Cardiac fibroblast (primary cell): ENCODE results near the gene KISS1.

Experiments used
- DNase-seq, 2 donors: peaks; one replicate each; pipeline versions ENCODE4 v3.0.0 to v3.0.0-alpha.2; 2010; ENCODE audit warnings: low read depth in 2 of 2
- H3K4me3 ChIP-seq, 2 donors: replicated peaks in 1 of 2; 1 replicate in 1 of 2; 2 replicates in 1 of 2; pipeline ENCODE4 v1.5.1; 2011; ENCODE audit warnings: low read depth in 2 of 2, low read length in 2 of 2, mild to moderate bottlenecking in 2 of 2, moderate library complexity in 1 of 2
- TF ChIP-seq, protein P1 (sequence below): IDR thresholded peaks from one replicate; pipeline ENCODE4 v1.5.1; 2011; ENCODE audit warnings: low read depth, mild to moderate bottlenecking, low read length, inconsistent platforms

Gene KISS1

GRCh38 chr1:204224655-204225054 lies 28.4 kb upstream of the KISS1 start:
- TF ChIP-seq, protein P1, sequence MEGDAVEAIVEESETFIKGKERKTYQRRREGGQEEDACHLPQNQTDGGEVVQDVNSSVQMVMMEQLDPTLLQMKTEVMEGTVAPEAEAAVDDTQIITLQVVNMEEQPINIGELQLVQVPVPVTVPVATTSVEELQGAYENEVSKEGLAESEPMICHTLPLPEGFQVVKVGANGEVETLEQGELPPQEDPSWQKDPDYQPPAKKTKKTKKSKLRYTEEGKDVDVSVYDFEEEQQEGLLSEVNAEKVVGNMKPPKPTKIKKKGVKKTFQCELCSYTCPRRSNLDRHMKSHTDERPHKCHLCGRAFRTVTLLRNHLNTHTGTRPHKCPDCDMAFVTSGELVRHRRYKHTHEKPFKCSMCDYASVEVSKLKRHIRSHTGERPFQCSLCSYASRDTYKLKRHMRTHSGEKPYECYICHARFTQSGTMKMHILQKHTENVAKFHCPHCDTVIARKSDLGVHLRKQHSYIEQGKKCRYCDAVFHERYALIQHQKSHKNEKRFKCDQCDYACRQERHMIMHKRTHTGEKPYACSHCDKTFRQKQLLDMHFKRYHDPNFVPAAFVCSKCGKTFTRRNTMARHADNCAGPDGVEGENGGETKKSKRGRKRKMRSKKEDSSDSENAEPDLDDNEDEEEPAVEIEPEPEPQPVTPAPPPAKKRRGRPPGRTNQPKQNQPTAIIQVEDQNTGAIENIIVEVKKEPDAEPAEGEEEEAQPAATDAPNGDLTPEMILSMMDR = no peak
- no peak for DNase-seq
- no peak overlapping the region for H3K4me3 ChIP-seq

DNA sequence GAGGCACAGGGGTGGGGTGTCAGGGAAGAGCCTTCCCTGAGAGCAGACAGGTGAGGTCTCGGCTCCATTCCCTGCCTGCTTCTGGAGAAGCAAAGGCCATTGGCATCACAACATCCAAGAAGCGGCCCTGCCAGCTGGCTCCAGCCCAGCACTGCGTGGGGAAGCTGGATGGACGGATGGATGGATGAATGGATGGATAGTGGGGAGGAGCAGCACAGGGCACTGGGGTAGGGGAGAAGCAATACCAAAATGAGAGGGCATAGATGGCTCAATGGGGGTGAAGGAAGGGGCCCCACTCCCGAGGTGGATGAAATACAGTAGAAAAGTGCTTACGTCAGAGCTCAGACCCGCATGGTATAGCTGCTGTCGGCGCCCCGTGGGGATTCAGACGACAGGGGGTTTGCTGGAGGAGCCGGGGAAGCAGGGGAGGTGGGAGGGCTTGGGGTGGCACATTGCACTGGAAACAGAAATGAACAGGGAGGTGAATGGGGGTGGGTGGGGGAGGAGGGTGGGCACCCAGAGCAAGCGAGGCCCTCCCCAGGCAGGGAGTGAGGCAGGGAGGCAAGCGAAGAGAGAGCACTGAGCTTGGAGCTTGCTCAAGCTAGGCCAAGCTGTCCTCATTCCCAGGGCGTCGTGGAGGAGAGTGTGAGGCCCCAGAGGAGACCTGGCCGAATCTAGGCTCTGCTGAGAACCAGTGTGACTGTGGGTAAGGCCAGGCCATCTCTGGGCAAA lies 27.0 kb upstream of the KISS1 start:
- H3K4me3 ChIP-seq = no peak overlapping the region
- TF ChIP-seq, protein P1 = no peak

GRCh38 chr1:204222764-204223055 lies 26.4 kb upstream of the KISS1 start:
- H3K4me3 ChIP-seq = no peak overlapping the region
- DNase-seq = no peak
- TF ChIP-seq, protein P1 = no peak

More for the DNA sequence above, 27.0 kb upstream of the KISS1 start:
- DNase-seq = no peak

DNA sequence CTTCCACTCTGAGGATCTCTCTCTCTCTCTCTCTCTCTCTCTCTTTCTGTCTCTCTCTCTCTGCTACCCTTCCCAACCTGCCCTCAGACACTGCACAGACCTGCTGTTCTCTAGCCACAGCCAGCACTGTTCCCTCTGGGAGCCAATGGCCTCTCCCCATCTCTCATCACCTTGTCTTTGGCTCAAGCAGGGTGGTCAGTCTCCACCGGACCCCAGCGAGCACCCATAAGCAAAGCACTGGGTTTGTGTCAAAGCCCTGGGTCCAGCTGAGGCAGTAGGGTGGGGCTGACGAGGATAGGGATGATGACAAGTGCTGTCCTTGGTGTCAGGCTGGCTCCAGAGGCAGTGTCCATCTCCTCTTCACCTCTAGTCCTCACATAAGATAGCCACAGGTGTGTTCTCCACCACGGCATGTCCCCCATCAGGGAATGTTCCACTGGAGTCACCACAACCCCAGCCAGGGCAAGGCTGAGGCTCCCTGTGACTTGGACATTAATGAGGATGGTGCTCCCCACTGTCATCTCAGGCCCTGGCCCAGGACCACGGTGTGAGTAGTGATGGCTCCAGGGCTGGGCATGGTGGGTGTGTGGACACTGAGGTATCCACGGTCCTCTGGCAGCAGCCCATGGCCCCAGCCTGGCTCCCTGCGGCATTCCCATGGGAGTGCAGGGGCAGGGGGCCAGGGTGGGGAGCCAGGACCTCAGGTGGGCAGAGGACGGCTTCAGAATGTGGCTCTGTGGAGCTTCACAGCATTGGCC lies 25.9 kb upstream of the KISS1 start:
- no peak overlapping the region for H3K4me3 ChIP-seq
- TF ChIP-seq, protein P1 = no peak
- no peak for DNase-seq

GRCh38 chr1:204221271-204221670 lies 25.0 kb upstream of the KISS1 start:
- no peak for DNase-seq
- TF ChIP-seq, protein P1 = no peak
- H3K4me3 ChIP-seq = no peak overlapping the region

DNA sequence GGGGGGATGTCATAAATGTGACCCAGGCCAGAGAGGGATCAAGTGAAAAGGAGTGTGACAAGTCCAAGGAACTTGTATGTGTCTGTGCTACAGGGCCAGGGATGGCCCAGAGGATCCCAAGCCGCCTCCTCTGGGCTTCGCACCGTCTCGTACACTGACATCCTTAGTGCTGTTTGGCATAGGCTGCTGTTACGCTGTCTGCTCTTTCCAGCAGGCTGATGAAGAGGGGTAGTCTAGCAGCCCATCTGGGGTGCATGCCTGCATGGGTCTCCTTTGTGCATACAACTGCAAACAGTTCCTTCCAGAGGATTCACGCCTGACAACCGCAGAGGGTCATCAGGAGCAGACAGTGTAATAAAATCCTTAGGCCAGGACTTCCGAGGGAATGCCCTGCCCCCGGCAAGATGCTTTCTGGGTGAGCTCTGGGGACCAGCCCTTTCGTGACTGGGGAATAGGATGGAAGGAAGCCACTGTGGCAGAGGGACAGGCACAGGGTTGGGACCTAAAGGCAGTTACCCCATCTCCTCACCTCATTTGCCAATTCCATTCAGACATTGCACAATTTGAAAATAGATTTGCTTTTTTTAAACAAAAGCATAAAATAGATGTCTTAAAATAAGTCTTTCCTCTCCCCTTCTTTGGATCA lies 23.8 kb upstream of the KISS1 start:
- no peak for DNase-seq
- TF ChIP-seq, protein P1 = no peak
- H3K4me3 ChIP-seq = no peak overlapping the region
